ENCODE data around the gene DPEP1.

DNA sequence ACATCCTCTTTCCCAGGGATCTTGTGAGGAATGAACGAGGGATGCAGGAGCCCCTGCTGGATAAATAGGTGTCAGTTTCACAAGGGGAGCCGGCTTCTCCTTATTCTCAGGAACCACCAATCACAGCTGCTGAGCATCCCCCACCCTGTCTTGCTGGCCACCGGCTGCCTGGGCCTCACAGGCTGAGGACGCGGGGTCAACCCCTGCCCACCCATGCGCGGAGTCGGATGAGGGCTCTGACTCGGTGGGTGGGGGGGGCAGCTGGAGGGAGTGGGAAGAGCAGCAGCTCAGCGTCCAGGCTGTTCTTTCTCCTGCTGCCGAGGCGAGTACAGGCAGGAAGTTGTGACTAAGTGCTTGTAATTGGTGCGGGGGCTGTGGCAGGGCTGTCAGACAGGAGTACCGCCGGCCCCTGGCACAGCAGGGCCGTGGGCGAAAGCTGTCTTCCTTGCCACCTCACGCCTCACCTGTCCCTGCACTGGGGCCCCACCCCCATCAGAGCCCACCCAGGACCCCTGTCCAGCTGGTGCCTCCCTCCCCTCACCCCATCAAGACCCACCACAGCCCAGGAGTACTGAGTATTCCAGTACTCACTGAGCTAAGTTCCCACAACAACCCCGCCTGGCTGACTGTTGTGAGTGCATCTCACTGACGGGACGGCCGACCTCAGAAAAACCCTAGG lies 11.0 kb upstream of the DPEP1 start:
- TF ChIP-seq, protein P1, sequence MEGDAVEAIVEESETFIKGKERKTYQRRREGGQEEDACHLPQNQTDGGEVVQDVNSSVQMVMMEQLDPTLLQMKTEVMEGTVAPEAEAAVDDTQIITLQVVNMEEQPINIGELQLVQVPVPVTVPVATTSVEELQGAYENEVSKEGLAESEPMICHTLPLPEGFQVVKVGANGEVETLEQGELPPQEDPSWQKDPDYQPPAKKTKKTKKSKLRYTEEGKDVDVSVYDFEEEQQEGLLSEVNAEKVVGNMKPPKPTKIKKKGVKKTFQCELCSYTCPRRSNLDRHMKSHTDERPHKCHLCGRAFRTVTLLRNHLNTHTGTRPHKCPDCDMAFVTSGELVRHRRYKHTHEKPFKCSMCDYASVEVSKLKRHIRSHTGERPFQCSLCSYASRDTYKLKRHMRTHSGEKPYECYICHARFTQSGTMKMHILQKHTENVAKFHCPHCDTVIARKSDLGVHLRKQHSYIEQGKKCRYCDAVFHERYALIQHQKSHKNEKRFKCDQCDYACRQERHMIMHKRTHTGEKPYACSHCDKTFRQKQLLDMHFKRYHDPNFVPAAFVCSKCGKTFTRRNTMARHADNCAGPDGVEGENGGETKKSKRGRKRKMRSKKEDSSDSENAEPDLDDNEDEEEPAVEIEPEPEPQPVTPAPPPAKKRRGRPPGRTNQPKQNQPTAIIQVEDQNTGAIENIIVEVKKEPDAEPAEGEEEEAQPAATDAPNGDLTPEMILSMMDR (IDR thresholded peaks at IDR 0.05) = no peak
- no peak for TF ChIP-seq POLR2A (IDR thresholded peaks at IDR 0.05)
- TF ChIP-seq EP300 (IDR thresholded peaks at IDR 0.05) = no peak
- no peak for TF ChIP-seq POLR2AphosphoS5 (IDR thresholded peaks at IDR 0.05)
